SKM-1 (cell line): Measurements from ENCODE around the gene CACNG8.

Experiments used
- DNase-seq: peaks from one replicate; lab custom pipeline; 2025; ENCODE audit not compliant: unreplicated experiment; lab: John Stamatoyannopoulos, UW

Gene CACNG8

GRCh38 chr19:53961523-53962356 lies 997 bp upstream of the CACNG8 start:
- DNase-seq, result no peak

GRCh38 chr19:53965091-53965490 lies 2.4 kb downstream of the CACNG8 start:
- no peak for DNase-seq

- no peak for DNase-seq
These were observed 4.2 kb downstream of the CACNG8 start for GRCh38 chr19:53966931-53967330.

- no peak for DNase-seq
These were observed 6.6 kb downstream of the CACNG8 start for GRCh38 chr19:53969366-53969765.

- DNase-seq, result no peak
These were observed 8.9 kb downstream of the CACNG8 start for GRCh38 chr19:53971673-53972072.

- peak; percentile 2 for DNase-seq
These were observed 14.8 kb downstream of the CACNG8 start for GRCh38 chr19:53977429-53977990.

- peak; percentile 4 for DNase-seq
These were observed 15.4 kb downstream of the CACNG8 start for GRCh38 chr19:53977991-53978731.

- DNase-seq, result no peak
These were observed 16.5 kb downstream of the CACNG8 start for GRCh38 chr19:53978975-53979801.

GRCh38 chr19:53980539-53981375 lies 18.0 kb downstream of the CACNG8 start:
- no peak for DNase-seq

GRCh38 chr19:53981376-53981951 lies 18.7 kb downstream of the CACNG8 start:
- no peak for DNase-seq

- DNase-seq, result no peak
These were observed 19.3 kb downstream of the CACNG8 start for GRCh38 chr19:53982001-53982451.

- DNase-seq, result no peak
These were observed 19.9 kb downstream of the CACNG8 start for GRCh38 chr19:53982611-53983010.

- DNase-seq, result no peak
These were observed 20.9 kb downstream of the CACNG8 start for GRCh38 chr19:53983457-53984289.

- DNase-seq, result no peak
These were observed 23.1 kb downstream of the CACNG8 start for GRCh38 chr19:53985863-53986262.

- DNase-seq, result no peak
These were observed 26.2 kb downstream of the CACNG8 start for GRCh38 chr19:53988981-53989380.

- no peak for DNase-seq
These were observed 27.1 kb downstream of the CACNG8 start for GRCh38 chr19:53989600-53990533.

- DNase-seq, result no peak
These were observed 28.7 kb downstream of the CACNG8 start, which contains the start of gene CACNG6 for GRCh38 chr19:53991224-53992113. TSS of gene CACNG6 (plus strand) at chr19:53991637. CDS start at chr19:53992878, 1,241 bp downstream.
